GM18519 (cell line): ENCODE data around the gene MMP15.
"Not testable (repeated sequence)": the region's sequence is repeated elsewhere in the genome, so short reads cannot be mapped to it uniquely, and the experiment has no call there.

Experiments used
- ATAC-seq: cut with Tn5 transposase; IDR thresholded peaks from one replicate; pipeline ENCODE4 v1.9.1; 2021; ENCODE audit warnings: mild to moderate bottlenecking, moderate library complexity; ENCODE audit not compliant: unreplicated experiment, low FRiP score

MMP15 gene

GRCh38 chr16:58025351-58026138 lies at the start of gene MMP15:
Gene MMP15, plus strand, starts transcription at chr16:58025754. Its CDS starts 597 bp downstream, at chr16:58026351.
- no peak for ATAC-seq

DNA sequence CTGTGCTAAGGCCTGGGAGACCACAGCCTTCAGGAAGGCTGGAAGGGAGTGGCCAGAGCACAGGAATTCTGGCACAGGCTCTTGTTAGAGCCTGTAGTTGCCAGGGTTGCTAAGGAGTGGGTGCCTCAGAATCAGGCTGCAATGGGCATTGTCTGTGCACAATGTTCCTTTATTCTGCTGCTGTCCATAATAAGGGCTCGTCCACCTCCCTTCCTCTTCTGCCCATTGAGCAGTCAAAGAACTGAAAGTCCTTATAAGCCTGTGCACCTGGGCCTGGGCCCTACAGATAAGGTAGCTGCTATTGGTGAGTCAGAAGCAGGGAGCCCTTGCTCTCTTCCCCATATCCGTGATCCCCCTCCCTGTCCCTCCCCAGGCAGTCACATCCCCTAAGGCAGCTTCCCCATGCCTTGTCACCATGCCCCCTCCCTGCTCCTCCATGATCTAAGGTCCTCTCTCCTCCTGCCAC lies 49.2 kb upstream of the MMP15 start:
- no peak for ATAC-seq

DNA sequence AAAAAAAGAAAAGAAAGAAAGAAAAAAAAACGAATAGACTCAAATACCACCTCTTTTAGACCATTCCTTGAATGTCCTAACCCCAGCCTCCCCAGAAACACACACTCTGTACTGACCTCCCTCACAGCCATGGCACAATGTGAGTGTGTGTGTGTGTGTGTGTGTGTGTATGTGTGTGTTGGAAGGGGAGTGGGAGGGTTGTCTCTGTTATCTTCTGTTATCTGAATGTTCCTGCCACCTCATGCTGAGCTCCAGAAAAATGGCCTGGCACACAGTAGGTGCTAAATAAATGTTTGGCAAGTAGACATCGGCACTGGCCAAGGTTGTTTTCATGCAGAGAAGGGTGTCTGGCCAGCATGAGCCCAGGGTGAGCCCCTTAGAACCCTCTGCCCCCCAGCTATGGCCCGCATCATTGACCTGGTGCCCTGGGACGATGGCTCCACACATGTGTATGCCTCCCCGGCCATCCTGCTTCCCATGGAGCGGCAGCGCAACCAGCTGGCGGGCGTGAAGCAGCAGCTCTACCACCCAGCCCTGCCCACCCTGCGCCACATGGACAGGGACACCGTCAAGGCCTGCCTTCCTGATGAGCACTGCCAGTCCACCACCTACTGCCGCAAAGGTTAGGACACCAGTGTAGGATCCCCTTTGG lies 48.0 kb upstream of the MMP15 start:
- no peak for ATAC-seq

- not testable (repeated sequence) for ATAC-seq
These were observed 47.5 kb upstream of the MMP15 start for GRCh38 chr16:57978070-57978465.

DNA sequence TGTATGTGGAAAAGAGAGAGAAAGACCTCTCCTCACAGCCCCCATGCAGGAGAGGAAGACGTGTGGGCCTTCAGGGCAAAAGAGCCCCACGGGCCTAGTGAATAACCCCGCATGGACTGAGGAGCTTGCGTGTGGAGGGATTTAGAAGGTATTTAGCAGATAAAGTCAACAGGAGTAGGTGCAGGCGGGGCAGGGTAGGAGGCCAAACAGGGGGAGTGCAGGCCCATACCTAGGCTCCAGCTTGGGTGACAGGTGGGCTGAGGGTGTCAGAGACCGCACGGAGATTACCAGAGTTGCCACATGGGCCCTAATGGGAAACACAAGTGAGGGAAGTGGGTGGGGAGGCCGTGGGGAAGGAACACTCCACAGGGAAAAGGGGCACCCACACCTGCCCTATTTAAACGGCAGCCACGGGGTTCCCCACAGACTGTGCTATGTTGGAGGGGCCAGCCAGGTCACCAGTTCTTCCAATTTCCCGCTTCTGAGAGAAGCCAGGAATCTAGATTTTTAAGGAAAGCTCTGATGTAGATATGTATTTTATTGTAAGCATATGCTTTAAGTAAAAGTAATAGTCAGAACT lies 46.5 kb upstream of the MMP15 start:
- ATAC-seq = no peak

DNA sequence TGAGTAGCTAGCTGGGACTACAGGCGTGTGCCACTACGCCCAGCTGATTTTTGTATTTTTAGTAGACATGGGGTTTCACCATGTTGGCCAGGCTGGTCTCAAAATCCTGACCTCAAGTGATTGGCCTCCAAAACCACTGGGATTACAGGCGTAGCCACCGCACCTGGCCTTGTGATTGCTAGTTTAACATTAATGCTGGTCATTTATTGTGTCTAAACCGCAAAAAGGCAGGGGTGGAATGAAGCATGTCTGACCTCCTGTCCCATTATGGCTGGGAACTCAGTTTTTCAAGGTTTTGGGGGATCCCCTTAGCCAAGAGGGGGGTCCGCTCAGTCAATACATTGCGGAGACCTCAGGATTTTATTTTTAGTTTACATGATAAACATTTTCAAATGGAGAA lies 43.9 kb upstream of the MMP15 start:
- ATAC-seq = no peak

GRCh38 chr16:57982385-57982784 lies 43.2 kb upstream of the MMP15 start:
- no peak for ATAC-seq

DNA sequence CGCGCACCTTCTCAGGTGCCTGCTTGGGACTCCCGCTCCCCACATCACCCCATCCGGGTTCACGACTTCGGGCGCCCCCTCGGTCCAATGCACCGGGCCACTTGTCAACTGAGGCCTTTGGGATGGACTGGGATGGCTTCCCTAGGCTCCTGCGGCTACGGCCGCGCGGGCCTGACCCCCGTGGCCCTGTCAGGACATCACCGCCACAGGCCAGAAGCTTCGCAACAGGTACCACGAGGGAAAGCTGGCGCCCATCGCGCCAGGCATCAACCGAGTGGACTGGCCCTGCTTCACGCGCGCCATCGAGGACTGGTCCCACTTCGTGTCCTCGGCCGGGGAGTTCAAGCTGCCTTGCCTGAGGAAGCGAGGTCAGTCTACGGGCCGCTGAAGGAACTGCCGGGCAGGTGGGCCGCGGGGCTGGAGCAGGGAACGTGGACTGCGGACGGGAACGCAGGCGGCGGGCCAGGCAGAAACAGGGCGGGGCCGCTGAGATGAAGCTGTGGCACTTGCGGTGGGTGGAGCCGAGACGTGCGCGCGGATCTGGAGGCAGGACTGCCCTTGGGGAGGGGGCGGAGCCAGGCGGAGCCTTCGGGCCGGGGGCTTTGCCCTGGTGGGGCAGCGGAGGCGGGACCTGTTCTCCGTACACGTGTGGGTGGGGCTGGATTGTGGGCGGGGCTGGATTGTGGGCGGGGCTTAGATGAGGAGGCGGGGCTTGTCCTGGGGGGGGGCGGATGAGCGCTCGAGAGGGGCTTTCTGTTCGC lies 40.9 kb upstream of the MMP15 start:
- ATAC-seq = no peak

GRCh38 chr16:57985204-57986181 lies 40.1 kb upstream of the MMP15 start:
- no peak for ATAC-seq

DNA sequence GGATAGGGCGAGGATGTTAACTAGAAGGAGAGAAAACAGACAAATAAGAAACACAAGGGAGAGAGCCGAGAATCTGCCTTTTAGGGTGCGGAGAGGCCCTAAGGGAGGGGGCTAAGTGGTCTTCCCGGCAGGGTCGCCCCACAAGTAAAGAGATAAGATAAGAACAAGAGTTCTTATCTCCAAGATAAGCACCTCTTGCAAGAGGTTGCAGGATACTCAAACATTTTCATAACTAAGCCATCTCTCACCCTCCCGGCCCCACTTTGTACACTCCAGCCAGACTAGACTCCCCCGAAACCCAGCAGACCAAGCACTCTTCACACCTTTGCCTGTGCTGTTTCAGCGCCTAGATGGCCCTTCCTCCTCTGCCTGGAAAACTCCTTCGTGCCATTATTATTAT lies 39.4 kb upstream of the MMP15 start:
- ATAC-seq = no peak

DNA sequence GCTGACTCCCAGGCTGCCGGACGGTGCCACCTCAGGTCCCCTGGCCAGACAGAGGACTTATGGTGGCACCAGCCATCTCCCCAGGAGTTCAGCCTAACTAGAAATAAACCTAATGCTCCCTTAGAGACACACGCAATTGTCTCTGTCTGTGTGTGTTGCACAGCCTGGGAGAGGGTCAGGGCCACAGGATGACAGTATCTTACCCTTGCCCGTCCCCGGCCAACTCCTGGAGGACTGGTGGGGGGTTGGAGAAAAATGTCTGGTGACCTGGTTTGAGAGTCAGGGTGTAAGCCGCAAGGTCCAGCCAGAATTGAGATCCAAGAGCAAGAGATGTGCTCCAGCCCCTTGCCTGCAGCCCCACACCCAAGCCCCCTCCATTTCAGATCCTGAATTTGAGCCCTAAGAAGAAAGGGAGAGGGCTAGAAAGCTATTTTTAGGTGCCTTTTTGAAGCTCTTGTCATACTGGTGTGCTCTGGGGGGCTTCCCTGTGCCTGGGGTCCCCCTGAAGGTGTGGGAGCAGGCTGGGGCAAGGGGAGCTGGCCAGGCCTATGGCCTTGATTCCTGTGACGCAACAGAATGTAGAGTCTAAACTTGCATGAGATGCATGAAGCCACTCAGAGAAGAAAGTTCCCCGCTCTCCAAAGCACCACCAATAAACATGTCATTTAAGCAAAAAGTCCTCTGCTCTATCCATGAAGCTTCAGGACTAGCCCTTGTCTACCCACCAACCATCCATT lies 37.9 kb upstream of the MMP15 start:
- no peak for ATAC-seq

DNA sequence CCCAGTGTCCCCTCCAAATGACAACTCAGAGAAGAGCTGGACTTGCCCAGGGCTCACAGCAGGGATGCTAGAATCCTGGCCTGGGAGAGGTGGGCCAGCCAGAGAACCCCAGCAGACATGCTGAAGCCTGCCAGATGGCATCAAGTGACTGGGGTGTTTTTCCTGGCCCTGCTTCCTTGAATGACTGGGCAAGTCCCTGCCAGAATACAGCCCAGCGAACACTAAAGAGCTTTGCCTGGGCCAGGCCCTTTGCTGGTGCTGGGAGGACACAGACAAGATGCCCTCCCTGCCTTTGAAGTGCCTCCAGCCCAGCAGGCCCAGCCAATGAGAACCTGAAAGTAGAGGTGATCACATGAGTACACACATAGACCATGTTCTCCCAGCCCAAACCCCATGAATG lies 36.6 kb upstream of the MMP15 start:
- no peak for ATAC-seq

- no peak for ATAC-seq
These were observed 33.9 kb upstream of the MMP15 start for GRCh38 chr16:57991551-57992059.

GRCh38 chr16:57992084-57992483 lies 33.5 kb upstream of the MMP15 start:
- no peak for ATAC-seq

- ATAC-seq = no peak
These were observed 32.1 kb upstream of the MMP15 start for GRCh38 chr16:57993438-57993837.

GRCh38 chr16:57993897-57994296 lies 31.7 kb upstream of the MMP15 start:
- ATAC-seq = no peak

GRCh38 chr16:57994361-57994760 lies 31.2 kb upstream of the MMP15 start:
- no peak for ATAC-seq

GRCh38 chr16:57994778-57995177 lies 30.8 kb upstream of the MMP15 start:
- ATAC-seq = no peak
